ENCODE results near the gene DOCK3.

GRCh38 chr3:51190827-51191226, 516.1 kb downstream of the DOCK3 start:
- TF ChIP-seq CTCF (IDR thresholded peaks at IDR 0.05; ENCODE audit: insufficient read depth, low read length) (no peak), GABPA (IDR thresholded peaks at IDR 0.05; ENCODE audit: low read depth) (no peak), REST (IDR thresholded peaks at IDR 0.05; ENCODE audit: insufficient replicate concordance, low read depth) (no peak), POLR2AphosphoS5 (IDR thresholded peaks at IDR 0.05; ENCODE audit: low read depth) (no peak), SPI1 (IDR thresholded peaks at IDR 0.05; ENCODE audit: borderline replicate concordance, low read depth) (no peak)

Data from HL-60 (cell line).